Measurements from ENCODE around the gene RPL13.

Gene RPL13

GRCh38 chr16:89598199-89598598, 37.7 kb downstream of the RPL13 start:
- Histone ChIP-seq H3K9ac (ENCODE audit: low read length) (no peak overlapping the region), H3K18ac (ENCODE audit: low read depth in 1 of 2, low read length in 2 of 2) (no peak overlapping the region), H3K4ac (ENCODE audit: low read depth in 1 of 2, low read length in 2 of 2) (no peak overlapping the region), H2AK5ac (ENCODE audit: low read length, severe bottlenecking) (no peak overlapping the region), H2BK15ac (ENCODE audit: low read depth, poor library complexity, severe bottlenecking) (no peak overlapping the region), H3K79me1 (replicated peaks; ENCODE audit: low read length, poor library complexity, severe bottlenecking) (no peaks in the 10 kb centered on the region), H3K23ac (ENCODE audit: low read length in 2 of 2) (no peak overlapping the region), H3K4me2 (ENCODE audit: low read length, poor library complexity, severe bottlenecking) (no peak overlapping the region), H2BK120ac (ENCODE audit: low read depth, low read length) (no peak overlapping the region), H4K8ac (ENCODE audit: low read length) (no peak overlapping the region), H3K36me3 (ENCODE audit: control insufficient read depth in 1 of 2, insufficient read depth in 2 of 2, low read depth in 1 of 2, low read length in 2 of 2) (peaks cover 0 to 3% of the 10 kb centered on the region in 2 experiments), H3K4me1 (ENCODE audit: control insufficient read depth, insufficient read depth, low read depth, low read length) (peaks cover 26% of the 10 kb centered on the region), H2BK12ac (ENCODE audit: low read length in 2 of 2) (no peak overlapping the region), H3K4me3 (ENCODE audit: insufficient read depth in 1 of 2, low read depth in 1 of 2, low read length in 2 of 2) (no peak overlapping the region), H3K27me3 (ENCODE audit: control insufficient read depth in 1 of 2, insufficient read depth in 1 of 2, low read length in 2 of 2) (no peaks in the 10 kb centered on the region), H3K14ac (ENCODE audit: low read length in 2 of 2) (no peak overlapping the region), H2AFZ (ENCODE audit: low read depth, low read length) (no peak overlapping the region), H4K91ac (ENCODE audit: low read length) (no peak overlapping the region), H3K9me3 (ENCODE audit: control insufficient read depth, low read length) (no peaks in the 10 kb centered on the region), H3K27ac (ENCODE audit: low read length, poor library complexity, severe bottlenecking) (no peak overlapping the region), H2BK5ac (ENCODE audit: low read depth, low read length, poor library complexity, severe bottlenecking) (no peak overlapping the region)
- peak; percentile 77 for DNase-seq
- no CpG with 5 or more reads among the region's 14 CpGs for WGBS

- Histone ChIP-seq H3K4me2 (ENCODE audit: low read length, poor library complexity, severe bottlenecking) (no peak overlapping the region), H3K27ac (ENCODE audit: low read length, poor library complexity, severe bottlenecking) (no peak overlapping the region)
- WGBS = 41% methylated on average over 7 of the region's 8 CpGs
Measured at GRCh38 chr16:89599451-89599858, 39.0 kb downstream of the RPL13 start.

GRCh38 chr16:89599902-89600301, 39.4 kb downstream of the RPL13 start:
- H2BK120ac ChIP-seq (ENCODE audit: low read depth, low read length) = no peak overlapping the region
- H2BK15ac ChIP-seq (ENCODE audit: low read depth, poor library complexity, severe bottlenecking) = no peak overlapping the region
- H4K91ac ChIP-seq (ENCODE audit: low read length) = no peak overlapping the region
- no peak overlapping the region for H3K18ac ChIP-seq (ENCODE audit: low read depth in 1 of 2, low read length in 2 of 2)
- peak overlapping the region in 1 of 2 experiments; percentile 27 for H3K4me3 ChIP-seq (ENCODE audit: insufficient read depth in 1 of 2, low read depth in 1 of 2, low read length in 2 of 2)
- H3K4ac ChIP-seq (ENCODE audit: low read depth in 1 of 2, low read length in 2 of 2) = no peak overlapping the region
- H3K27me3 ChIP-seq (ENCODE audit: control insufficient read depth in 1 of 2, insufficient read depth in 1 of 2, low read length in 2 of 2) = peaks cover 0 to 4% of the 10 kb centered on the region in 2 experiments
- H3K36me3 ChIP-seq (ENCODE audit: control insufficient read depth in 1 of 2, insufficient read depth in 2 of 2, low read depth in 1 of 2, low read length in 2 of 2) = peaks cover 0 to 3% of the 10 kb centered on the region in 2 experiments
- H2AFZ ChIP-seq (ENCODE audit: low read depth, low read length) = no peak overlapping the region
- H3K4me1 ChIP-seq (ENCODE audit: control insufficient read depth, insufficient read depth, low read depth, low read length) = peaks cover 27% of the 10 kb centered on the region
- no peaks in the 10 kb centered on the region for H3K79me1 ChIP-seq (replicated peaks; ENCODE audit: low read length, poor library complexity, severe bottlenecking)
- peak overlapping the region in 1 of 2 experiments; percentile 17 for H2BK12ac ChIP-seq (ENCODE audit: low read length in 2 of 2)
- H3K9ac ChIP-seq (ENCODE audit: low read length) = no peak overlapping the region
- no peak for DNase-seq
- no peak overlapping the region for H2AK5ac ChIP-seq (ENCODE audit: low read length, severe bottlenecking)
- no peaks in the 10 kb centered on the region for H3K9me3 ChIP-seq (ENCODE audit: control insufficient read depth, low read length)
- no peak overlapping the region for H3K27ac ChIP-seq (ENCODE audit: low read length, poor library complexity, severe bottlenecking)
- H2BK5ac ChIP-seq (ENCODE audit: low read depth, low read length, poor library complexity, severe bottlenecking) = no peak overlapping the region
- 91% methylated on average over 10 of the region's 10 CpGs for WGBS
- H3K4me2 ChIP-seq (ENCODE audit: low read length, poor library complexity, severe bottlenecking) = no peak overlapping the region
- H3K14ac ChIP-seq (ENCODE audit: low read length in 2 of 2) = no peak overlapping the region
- no peak overlapping the region for H3K23ac ChIP-seq (ENCODE audit: low read length in 2 of 2)
- no peak overlapping the region for H4K8ac ChIP-seq (ENCODE audit: low read length)

More at GRCh38 chr16:89599451-89599858, 39.0 kb downstream of the RPL13 start:
- H2AFZ ChIP-seq (ENCODE audit: low read depth, low read length) = no peak overlapping the region
- peaks cover 27% of the 10 kb centered on the region for H3K4me1 ChIP-seq (ENCODE audit: control insufficient read depth, insufficient read depth, low read depth, low read length)
- DNase-seq = no peak
- H3K36me3 ChIP-seq (ENCODE audit: control insufficient read depth in 1 of 2, insufficient read depth in 2 of 2, low read depth in 1 of 2, low read length in 2 of 2) = peaks cover 0 to 3% of the 10 kb centered on the region in 2 experiments
- H4K91ac ChIP-seq (ENCODE audit: low read length) = no peak overlapping the region
- no peak overlapping the region for H4K8ac ChIP-seq (ENCODE audit: low read length)
- no peak overlapping the region for H3K23ac ChIP-seq (ENCODE audit: low read length in 2 of 2)
- no peaks in the 10 kb centered on the region for H3K27me3 ChIP-seq (ENCODE audit: control insufficient read depth in 1 of 2, insufficient read depth in 1 of 2, low read length in 2 of 2)
- no peaks in the 10 kb centered on the region for H3K79me1 ChIP-seq (replicated peaks; ENCODE audit: low read length, poor library complexity, severe bottlenecking)
- no peak overlapping the region for H3K9ac ChIP-seq (ENCODE audit: low read length)
- peak overlapping the region; percentile 69 for H2AK5ac ChIP-seq (ENCODE audit: low read length, severe bottlenecking)
- H2BK15ac ChIP-seq (ENCODE audit: low read depth, poor library complexity, severe bottlenecking) = no peak overlapping the region
- H3K14ac ChIP-seq (ENCODE audit: low read length in 2 of 2) = peak overlapping the region in 1 of 2 experiments; percentile 13
- H2BK120ac ChIP-seq (ENCODE audit: low read depth, low read length) = no peak overlapping the region
- H3K4ac ChIP-seq (ENCODE audit: low read depth in 1 of 2, low read length in 2 of 2) = no peak overlapping the region
- H3K18ac ChIP-seq (ENCODE audit: low read depth in 1 of 2, low read length in 2 of 2) = no peak overlapping the region
- peak overlapping the region in 1 of 2 experiments; percentile 17 for H2BK12ac ChIP-seq (ENCODE audit: low read length in 2 of 2)
- peak overlapping the region in 1 of 2 experiments; percentile 27 for H3K4me3 ChIP-seq (ENCODE audit: insufficient read depth in 1 of 2, low read depth in 1 of 2, low read length in 2 of 2)
- no peaks in the 10 kb centered on the region for H3K9me3 ChIP-seq (ENCODE audit: control insufficient read depth, low read length)
- H2BK5ac ChIP-seq (ENCODE audit: low read depth, low read length, poor library complexity, severe bottlenecking) = no peak overlapping the region

- no peak overlapping the region for H4K8ac ChIP-seq (ENCODE audit: low read length)
Measured at GRCh38 chr16:89600427-89600826, 39.9 kb downstream of the RPL13 start.

More at GRCh38 chr16:89600427-89600826, 39.9 kb downstream of the RPL13 start:
- Histone ChIP-seq H3K4me1 (ENCODE audit: control insufficient read depth, insufficient read depth, low read depth, low read length) (peaks cover 27% of the 10 kb centered on the region), H2BK15ac (ENCODE audit: low read depth, poor library complexity, severe bottlenecking) (no peak overlapping the region), H4K91ac (ENCODE audit: low read length) (no peak overlapping the region), H3K9ac (ENCODE audit: low read length) (no peak overlapping the region), H2AK5ac (ENCODE audit: low read length, severe bottlenecking) (no peak overlapping the region), H2AFZ (ENCODE audit: low read depth, low read length) (no peak overlapping the region), H3K23ac (ENCODE audit: low read length in 2 of 2) (no peak overlapping the region), H3K79me1 (replicated peaks; ENCODE audit: low read length, poor library complexity, severe bottlenecking) (no peaks in the 10 kb centered on the region), H3K9me3 (ENCODE audit: control insufficient read depth, low read length) (no peaks in the 10 kb centered on the region), H3K18ac (ENCODE audit: low read depth in 1 of 2, low read length in 2 of 2) (no peak overlapping the region), H3K36me3 (ENCODE audit: control insufficient read depth in 1 of 2, insufficient read depth in 2 of 2, low read depth in 1 of 2, low read length in 2 of 2) (no peaks in the 10 kb centered on the region), H2BK12ac (ENCODE audit: low read length in 2 of 2) (no peak overlapping the region), H3K4me2 (ENCODE audit: low read length, poor library complexity, severe bottlenecking) (no peak overlapping the region), H3K27me3 (ENCODE audit: control insufficient read depth in 1 of 2, insufficient read depth in 1 of 2, low read length in 2 of 2) (peaks cover 0 to 9% of the 10 kb centered on the region in 2 experiments), H2BK5ac (ENCODE audit: low read depth, low read length, poor library complexity, severe bottlenecking) (no peak overlapping the region), H3K14ac (ENCODE audit: low read length in 2 of 2) (peak overlapping the region in 1 of 2 experiments; percentile 2), H3K27ac (ENCODE audit: low read length, poor library complexity, severe bottlenecking) (no peak overlapping the region), H3K4ac (ENCODE audit: low read depth in 1 of 2, low read length in 2 of 2) (no peak overlapping the region), H3K4me3 (ENCODE audit: insufficient read depth in 1 of 2, low read depth in 1 of 2, low read length in 2 of 2) (no peak overlapping the region), H2BK120ac (ENCODE audit: low read depth, low read length) (no peak overlapping the region)
- WGBS = 93% methylated on average over 12 of the region's 12 CpGs
- no peak for DNase-seq

Measured in mesenchymal stem cell (in vitro differentiated cells and primary cell).